A204.1 (cell line): ENCODE results near the gene ANKRD62.
"Not testable (repeated sequence)": the region's sequence is repeated elsewhere in the genome, so short reads cannot be mapped to it uniquely, and the experiment has no call there.

ENCODE experiments used
- FAIRE-seq: peaks from 2 replicates; lab custom pipeline; 2012; peaks lifted over from hg19 to GRCh38; lab: Jason Lieb, UNC

ANKRD62 gene

GRCh38 chr18:12066910-12067511 lies 26.6 kb upstream of the ANKRD62 start:
- FAIRE-seq: no peak

GRCh38 chr18:12067671-12068070 lies 26.0 kb upstream of the ANKRD62 start:
- no peak for FAIRE-seq

DNA sequence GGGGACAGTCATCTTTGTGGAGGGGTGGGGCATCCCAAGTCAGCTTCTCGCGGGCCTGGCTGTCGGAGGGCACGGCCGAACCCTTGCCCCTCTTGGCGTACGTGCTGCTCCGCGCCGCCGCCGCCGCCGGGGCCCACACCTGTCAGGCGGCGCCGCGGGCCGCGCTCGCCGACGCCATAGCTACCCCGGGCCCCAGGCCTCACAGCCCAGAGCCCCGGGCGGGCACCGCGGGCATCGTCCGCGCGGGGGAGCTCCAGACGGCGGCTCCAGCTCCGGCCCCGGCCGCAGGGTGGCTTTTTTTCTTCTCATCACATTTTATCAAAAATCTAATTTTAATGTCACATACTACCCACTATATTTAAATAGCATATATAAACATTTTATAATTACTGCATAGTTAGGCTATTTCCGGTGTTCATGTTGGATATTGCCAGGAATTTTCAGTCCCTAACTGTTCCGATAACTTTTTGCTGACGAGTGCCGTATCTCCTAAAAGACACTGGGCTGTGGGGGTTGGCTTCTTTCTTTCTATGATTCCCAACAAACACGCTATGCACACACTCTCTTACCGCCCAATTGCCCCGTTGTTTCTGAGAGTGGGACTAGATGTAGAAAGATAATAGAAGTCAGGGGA lies 25.2 kb upstream of the ANKRD62 start:
- not testable (repeated sequence) for FAIRE-seq

DNA sequence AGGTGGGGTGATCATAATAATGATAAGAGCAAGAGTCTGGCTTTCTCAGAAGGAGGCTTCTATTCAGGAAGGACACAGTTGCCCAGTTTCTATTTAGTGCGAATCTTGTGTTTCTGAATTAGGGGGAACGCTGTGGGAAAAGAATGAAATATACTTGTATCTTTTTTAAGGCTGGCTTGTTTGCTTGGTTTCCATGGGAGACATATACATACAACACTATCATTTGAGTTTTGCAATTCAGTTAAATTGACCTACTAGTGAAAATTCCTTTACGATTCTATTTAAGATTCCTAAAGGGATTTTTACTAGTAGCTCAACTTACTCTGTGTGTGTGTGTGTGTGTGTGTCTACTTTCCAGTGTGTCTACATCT lies 24.7 kb upstream of the ANKRD62 start:
- no peak for FAIRE-seq

- not testable (repeated sequence) for FAIRE-seq
These were observed 22.6 kb upstream of the ANKRD62 start for GRCh38 chr18:12071066-12071465.

- FAIRE-seq: no peak
These were observed 20.6 kb upstream of the ANKRD62 start for GRCh38 chr18:12072996-12073395.

DNA sequence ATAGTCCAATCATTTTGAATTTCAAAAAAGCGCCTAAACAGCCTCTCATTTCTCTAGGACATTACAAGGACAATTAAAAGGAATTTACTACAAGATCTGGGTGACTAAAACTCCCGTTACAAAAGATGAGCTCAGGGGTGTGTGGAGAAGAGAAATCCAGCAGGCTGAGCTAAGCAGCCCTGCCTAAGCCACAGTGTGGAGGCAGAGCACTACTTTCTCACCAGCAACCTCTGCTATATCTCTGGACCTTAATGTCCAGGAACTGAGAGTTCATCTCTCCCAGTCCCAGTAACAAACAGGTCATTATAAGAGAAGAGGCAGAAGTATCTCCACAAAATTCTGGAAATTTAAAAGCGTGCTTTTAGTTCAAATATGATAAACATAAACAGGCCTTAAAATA lies 18.9 kb upstream of the ANKRD62 start:
- no peak for FAIRE-seq

- FAIRE-seq: no peak
These were observed 17.1 kb upstream of the ANKRD62 start for GRCh38 chr18:12076424-12077140.

DNA sequence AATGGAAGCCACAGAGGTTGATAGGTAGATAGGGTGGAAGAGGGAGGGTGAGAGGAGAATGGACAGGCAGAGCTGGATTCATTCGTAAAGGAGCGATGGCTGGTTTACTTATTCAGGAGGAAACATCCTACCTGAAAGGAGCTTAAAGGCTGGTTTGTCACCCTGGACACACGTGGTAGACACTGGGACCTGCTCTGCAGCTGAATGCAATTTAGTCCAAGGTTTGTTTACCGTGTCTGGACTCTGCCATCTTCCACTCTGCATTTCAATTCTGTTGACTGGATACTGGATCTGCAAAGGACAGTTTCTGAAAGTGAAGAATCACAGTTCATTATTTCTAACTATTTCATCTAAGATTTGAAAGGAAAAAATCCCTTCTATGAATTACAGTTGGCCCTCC lies 15.6 kb upstream of the ANKRD62 start:
- not testable (repeated sequence) for FAIRE-seq

GRCh38 chr18:12079491-12080237 lies 14.0 kb upstream of the ANKRD62 start:
- FAIRE-seq: no peak

GRCh38 chr18:12085136-12085535 lies 8.5 kb upstream of the ANKRD62 start:
- FAIRE-seq: no peak

DNA sequence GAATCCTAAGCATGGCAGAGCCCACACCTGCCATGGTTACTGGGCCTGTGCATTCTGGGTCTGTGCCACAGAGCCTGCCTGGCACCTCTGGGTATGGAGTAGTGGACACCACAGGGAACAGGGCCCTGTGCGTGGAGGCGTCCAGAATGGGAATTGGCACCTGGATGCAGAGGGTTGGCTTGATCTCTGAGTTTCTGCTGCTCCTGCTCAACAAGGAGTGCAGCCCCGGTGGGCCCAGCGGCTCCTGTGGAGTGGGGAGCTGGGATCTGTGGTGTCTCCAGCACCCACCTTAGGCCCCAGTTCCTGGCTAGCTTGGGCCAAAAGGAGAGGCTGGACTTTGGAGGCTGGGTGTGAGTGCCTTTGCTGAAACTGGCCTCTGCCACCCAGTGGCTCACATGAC lies 7.9 kb upstream of the ANKRD62 start:
- FAIRE-seq: no peak

- no peak for FAIRE-seq
These were observed 7.4 kb upstream of the ANKRD62 start for GRCh38 chr18:12086249-12086648.

DNA sequence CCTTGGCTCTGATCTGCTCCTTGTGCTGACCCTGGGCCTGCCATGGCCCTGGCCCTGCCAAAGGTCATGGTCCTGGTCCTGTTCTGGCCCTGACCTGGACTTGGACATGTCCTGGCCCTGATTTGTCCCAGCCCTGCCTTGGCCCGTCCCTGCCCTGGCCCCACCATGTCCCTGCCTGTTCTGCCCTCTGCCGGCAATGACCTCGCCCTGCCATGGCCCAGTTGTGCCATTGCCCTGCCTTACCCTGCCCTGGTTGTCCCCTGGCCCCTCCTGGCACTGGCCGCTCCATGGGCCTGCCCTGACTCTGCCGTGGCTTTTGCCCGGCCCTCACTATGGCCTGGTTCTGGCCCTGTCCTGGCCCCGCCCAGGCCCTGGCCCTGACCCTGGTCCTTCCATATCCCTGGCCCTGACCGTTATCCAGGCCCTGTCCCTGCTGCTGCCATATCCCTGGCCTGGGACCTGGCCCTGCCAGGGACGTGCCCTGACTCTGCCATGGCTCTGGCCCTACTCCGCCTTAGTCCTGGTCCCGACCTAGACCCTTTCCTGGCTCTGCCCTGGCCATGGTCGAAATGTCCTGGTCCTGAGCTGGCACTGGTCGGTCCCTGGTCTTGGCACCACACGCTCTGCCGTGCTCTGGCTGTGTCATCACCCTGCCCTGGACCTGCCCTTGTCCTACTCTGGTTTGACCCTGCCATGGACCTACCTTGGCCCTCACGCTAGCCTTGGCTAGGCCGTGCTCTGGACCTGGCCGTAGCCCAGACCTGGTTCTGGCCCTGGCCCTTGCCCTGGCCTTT lies 6.8 kb upstream of the ANKRD62 start:
- FAIRE-seq: no peak

DNA sequence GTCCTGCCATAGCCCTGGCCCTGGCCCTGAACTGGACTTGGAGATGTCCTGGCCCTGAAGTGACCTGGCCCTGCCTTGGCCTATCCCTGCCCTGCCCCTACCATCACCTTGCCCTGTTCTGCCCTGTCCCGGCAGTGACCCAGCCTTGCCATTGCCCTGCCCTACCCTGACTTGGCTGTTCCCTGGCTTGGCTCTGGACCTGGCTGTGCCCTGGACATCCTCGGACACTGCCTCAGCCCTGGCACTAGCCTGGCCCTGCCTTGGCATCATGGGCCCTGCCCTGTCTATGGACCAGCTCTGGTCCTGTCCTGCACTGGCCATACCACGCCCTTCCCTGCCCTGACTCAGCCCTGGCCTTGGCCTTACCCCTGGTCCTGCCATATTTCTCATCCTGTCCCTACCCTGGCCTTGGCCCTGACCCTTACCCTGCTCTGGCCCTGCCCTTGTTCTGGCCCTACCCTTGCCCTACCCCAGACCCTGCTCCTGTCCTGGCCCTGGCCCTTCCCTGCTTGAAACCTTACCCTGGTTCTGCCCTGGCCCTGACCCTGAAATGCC lies 6.1 kb upstream of the ANKRD62 start:
- FAIRE-seq: no peak

- no peak for FAIRE-seq
These were observed 5.5 kb upstream of the ANKRD62 start for GRCh38 chr18:12088096-12088495.

DNA sequence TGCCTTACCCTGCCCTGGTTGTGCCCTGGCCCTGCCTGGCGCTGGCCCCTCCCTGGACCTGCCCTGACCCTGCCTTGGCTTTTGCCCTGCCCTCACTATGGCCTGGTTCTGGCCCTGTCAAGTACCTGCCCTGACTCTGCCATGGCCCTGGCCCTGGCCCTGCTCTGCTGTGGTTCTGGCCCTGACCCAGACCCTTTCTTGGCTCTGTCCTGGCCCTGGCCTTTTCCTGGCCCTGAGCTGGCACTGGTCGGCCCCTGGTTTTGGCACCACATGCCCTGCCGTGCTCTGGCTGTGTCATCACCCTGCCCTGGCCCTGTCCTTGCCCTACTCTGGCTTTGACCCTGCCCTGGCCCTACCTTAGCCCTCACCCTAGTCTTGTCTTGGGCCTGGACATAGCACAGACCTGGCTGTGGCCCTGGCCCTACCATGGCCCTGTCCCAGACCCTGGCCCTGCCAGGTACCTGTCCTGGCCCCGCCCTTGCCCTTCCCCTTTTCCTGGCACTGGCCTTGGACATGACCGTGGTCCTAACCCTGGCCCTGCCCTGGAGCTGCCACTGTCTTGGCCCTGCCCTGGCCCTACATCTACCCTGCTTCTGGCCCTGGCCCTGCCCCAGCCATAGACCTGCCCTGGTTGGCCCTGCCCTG lies 4.8 kb upstream of the ANKRD62 start:
- no peak for FAIRE-seq

DNA sequence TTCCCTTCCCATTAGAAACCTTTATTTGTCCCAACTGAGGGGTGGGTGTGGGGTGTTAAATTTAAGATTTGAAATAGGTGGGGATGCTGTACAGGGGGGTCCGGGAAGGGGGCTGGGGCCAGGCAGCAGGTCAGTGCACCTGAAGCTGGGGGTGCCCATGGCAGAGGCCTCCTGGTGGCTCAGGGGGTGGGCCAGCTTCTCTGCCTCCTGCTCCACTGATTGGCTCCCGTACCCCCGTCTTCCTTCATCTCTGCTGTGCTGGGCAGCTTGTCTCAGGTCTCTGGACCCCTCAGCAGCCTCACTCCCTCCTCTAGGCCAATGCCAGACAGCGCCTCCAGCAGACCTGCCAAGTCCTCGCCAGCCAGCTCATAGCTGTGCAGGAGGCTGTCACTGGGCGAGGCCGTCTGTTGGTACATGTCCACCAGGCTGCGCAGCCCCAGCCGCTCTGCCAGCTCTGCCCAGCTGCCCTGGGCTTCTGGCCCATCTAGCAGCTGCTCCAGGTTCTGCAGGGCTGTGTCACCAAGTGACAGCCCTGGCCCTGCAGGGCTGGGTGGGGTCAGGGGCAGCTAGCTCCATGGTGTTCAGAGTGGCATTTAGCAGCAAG lies 2.0 kb upstream of the ANKRD62 start:
- no peak for FAIRE-seq

GRCh38 chr18:12092398-12093229 lies 1.0 kb upstream of the ANKRD62 start:
- no peak for FAIRE-seq

DNA sequence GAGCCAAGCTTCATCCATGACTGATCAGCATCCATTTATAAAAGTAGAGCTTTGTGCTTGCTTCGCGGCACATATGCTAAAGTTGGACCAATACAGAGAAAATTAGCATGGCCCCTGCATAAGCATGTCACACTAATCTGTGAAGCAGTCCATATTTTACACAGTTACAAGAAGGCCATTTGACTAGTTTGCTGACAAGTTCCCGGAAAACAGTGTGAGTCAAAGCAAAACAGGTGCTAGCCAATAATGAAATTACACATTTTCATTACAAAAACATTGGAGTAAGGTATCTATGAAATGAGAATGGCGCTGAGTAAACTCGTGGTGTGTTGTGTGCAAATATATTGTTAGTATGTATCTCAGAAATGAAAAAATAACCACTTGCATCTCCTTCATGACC lies 4.7 kb downstream of the ANKRD62 start:
- no peak for FAIRE-seq
